Adrenal gland (tissue), 5 donors: ENCODE measurements around the gene ALG14.

Experiments used
- POLR2A ChIP-seq, 2 donors: fragments of 450-650 bp; IDR thresholded peaks; one replicate each; pipeline ENCODE4 v1.6.1; 2017; ENCODE audit warnings: antibody characterized with exemption in 2 of 2, mild to moderate bottlenecking in 2 of 2, moderate library complexity in 1 of 2
- TF ChIP-seq, protein P1 (sequence below), 6 experiments: fragments of 450-650 bp in 4 of 6; fragments of 200-600 bp in 2 of 6; sonication (generic) in 1 of 6; IDR thresholded peaks; 1 replicate in 5 of 6; 2 replicates in 1 of 6; pipeline versions ENCODE4 v1.5.1 to v1.8.0; 2016 to 2021; ENCODE audit warnings: antibody characterized with exemption in 6 of 6, mild to moderate bottlenecking in 2 of 6, moderate library complexity in 1 of 6
- donor health status: DM: no; HTN: no; CAD: no.

DNA sequence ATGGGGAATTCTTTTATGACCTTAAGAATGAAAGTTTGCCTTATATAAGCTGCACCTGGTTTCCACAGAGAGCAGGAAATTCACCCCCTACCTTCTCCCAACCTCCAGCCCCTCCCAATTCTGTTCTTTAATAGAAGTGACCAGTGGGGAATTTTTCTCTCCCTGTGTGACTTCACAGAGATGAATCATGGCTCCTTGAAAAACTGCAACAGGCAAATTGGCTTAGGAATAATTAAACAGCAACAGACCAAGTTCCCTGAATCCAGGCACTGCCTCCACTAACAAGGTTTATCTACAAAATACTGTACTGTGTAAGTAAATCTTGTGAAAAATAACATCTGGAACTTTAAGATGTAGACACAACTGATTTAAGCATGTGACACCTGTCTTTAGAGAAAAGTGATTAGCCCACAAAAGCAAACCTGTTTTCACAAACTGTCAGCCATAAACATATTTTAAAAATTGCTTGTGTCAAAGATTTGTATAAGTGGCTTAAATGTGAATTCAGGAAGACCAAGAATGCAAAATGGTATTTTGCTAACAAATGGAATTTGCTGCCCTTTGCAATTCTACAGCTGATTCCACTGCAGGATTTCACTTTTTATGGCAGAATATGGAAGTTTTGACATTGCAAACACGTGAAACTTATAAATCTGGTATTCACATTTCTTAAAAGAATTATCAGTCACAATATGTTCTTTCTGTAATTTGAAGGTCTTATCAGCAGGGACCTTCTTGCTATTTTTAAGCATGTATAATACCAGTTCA is 54.0 kb downstream of the ALG14 start:
- TF ChIP-seq POLR2A (IDR thresholded peaks at IDR 0.05) = no peak
- TF ChIP-seq, protein P1, sequence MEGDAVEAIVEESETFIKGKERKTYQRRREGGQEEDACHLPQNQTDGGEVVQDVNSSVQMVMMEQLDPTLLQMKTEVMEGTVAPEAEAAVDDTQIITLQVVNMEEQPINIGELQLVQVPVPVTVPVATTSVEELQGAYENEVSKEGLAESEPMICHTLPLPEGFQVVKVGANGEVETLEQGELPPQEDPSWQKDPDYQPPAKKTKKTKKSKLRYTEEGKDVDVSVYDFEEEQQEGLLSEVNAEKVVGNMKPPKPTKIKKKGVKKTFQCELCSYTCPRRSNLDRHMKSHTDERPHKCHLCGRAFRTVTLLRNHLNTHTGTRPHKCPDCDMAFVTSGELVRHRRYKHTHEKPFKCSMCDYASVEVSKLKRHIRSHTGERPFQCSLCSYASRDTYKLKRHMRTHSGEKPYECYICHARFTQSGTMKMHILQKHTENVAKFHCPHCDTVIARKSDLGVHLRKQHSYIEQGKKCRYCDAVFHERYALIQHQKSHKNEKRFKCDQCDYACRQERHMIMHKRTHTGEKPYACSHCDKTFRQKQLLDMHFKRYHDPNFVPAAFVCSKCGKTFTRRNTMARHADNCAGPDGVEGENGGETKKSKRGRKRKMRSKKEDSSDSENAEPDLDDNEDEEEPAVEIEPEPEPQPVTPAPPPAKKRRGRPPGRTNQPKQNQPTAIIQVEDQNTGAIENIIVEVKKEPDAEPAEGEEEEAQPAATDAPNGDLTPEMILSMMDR (IDR thresholded peaks at IDR 0.05) = no peak
